H1 (cell line): ENCODE results near the gene PLXND1. TPM values are rescaled to one million over a fixed set of nuclear protein-coding genes. Genes with fewer than 3 reads are reported as not detected.

Experiments
- CBX5 ChIP-seq: fragments of 300-800, 300-1000 bp; sonication (generic); IDR thresholded peaks from 2 replicates; pipeline ENCODE4 v1.7.1; 2016; ENCODE audit warnings: antibody characterized with exemption, low read length, low read depth
- CEBPB ChIP-seq: IDR thresholded peaks from 2 replicates; pipeline ENCODE4 v1.6.1; 2012; ENCODE audit warnings: low read depth, low read length
- CHD2 ChIP-seq: IDR thresholded peaks from 2 replicates; pipeline ENCODE4 v1.6.1; 2012; ENCODE audit warnings: low read length, improper control_type of control experiment
- EP300 ChIP-seq, 2 experiments: IDR thresholded peaks; 1 replicate in 1 of 2; 2 replicates in 1 of 2; pipeline ENCODE4 v1.6.1; 2011 to 2012; ENCODE audit warnings: low read depth in 2 of 2, low read length in 2 of 2, mild to moderate bottlenecking in 2 of 2, borderline replicate concordance in 1 of 2, inconsistent platforms in 1 of 2, moderate library complexity in 1 of 2
- GTF2F1 ChIP-seq: IDR thresholded peaks from 2 replicates; pipeline ENCODE4 v1.6.1; 2012; ENCODE audit warnings: low read depth, low read length, improper control_type of control experiment, borderline replicate concordance
- KDM4A ChIP-seq: IDR thresholded peaks from one replicate; pipeline ENCODE4 v1.7.1; 2012; ENCODE audit warnings: low read depth, mild to moderate bottlenecking, moderate library complexity, low read length, inconsistent platforms; ENCODE audit not compliant: severe bottlenecking
- NANOG ChIP-seq: IDR thresholded peaks from 2 replicates; pipeline ENCODE4 v1.6.1; 2011; ENCODE audit warnings: low read length, low read depth, mild to moderate bottlenecking, inconsistent platforms; ENCODE audit not compliant: insufficient read depth, poor library complexity, severe bottlenecking
- RBBP5 ChIP-seq: IDR thresholded peaks from 2 replicates; pipeline ENCODE4 v1.7.1; 2012; ENCODE audit warnings: low read depth, mild to moderate bottlenecking, inconsistent platforms, low read length, moderate library complexity, borderline replicate concordance
- TAF7 ChIP-seq: optimal IDR thresholded peaks from 2 replicates; pipeline ENCODE3; 2011; ENCODE audit warnings: low read depth, mild to moderate bottlenecking, inconsistent platforms, low read length, moderate library complexity, borderline replicate concordance
- polyA plus RNA-seq, 7 experiments: library from polyadenylated mRNA; depleted of rRNA in 3 of 7; stranded (reverse) in 5 of 7; unstranded in 2 of 7; fragments of >200 nt in 5 of 7; fragments of 200-250 nt in 2 of 7; gene quantifications; 1 replicate in 5 of 7; 2 replicates in 1 of 7; 4 replicates in 1 of 7; pipeline versions ENCODE4 v1.2.1 to v1.2.3, GENCODE V29; 2011 to 2013; ENCODE audit warnings: missing spikeins in 2 of 7, mixed read lengths in 2 of 7
- total RNA-seq: library from RNA; stranded (reverse); fragmentation: NEBNext Ultra II Directional; extraction: Animal tissue kit (Norgen Biotek cat#: 25700); gene quantifications from 2 replicates; pipeline ENCODE4 v1.2.1, GENCODE V29; 2021
- TF ChIP-seq, protein P1 (sequence below): fragments of 300-600 bp; sonication (generic); IDR thresholded peaks from 2 replicates; pipeline ENCODE4 v1.7.1; 2012; ENCODE audit warnings: low read length, moderate library complexity, mild to moderate bottlenecking, inconsistent platforms; ENCODE audit not compliant: insufficient replicate concordance

The PLXND1 gene
- total and polyA plus RNA-seq, 2 of the 8 experiments (the other 6 are each of a cell fraction or from before 2014, with no cell fraction given) = 17.7 to 66.4 TPM

DNA sequence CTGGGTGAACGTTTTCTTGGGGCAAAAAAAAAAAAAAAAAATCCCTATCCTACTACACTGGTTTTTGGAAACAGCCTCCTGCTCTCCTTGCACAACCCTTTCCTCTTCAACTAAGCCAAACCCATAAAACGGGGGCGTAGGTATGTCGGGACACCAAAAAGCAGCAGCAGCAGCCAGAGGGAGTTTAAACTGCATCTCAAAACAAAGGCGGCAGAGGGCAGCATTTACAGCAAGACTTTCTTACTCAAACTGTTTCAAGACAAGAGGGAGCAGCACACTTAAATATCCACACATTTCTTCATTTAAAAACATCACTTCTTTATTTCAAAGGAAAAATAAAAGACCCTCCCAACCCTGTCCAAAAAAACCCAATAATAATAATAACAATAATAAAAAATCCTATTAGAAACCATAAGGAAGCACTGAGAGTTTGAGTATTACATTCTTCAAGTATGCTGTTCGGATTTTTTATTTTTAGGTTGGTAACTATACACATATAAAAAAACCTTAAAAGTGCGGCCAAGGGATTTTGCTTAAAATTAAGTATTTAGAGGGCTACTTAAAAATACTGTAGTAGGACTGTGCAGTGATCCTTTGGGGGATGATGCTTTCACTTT lies 43.9 kb upstream of the PLXND1 start (continued):
- TF ChIP-seq EP300 (IDR thresholded peaks at IDR 0.05; ENCODE audit: borderline replicate concordance in 1 of 2, low read depth in 2 of 2, low read length in 2 of 2) (no peak), GTF2F1 (no peak), TAF7 (no peak), CBX5 (no peak), CHD2 (no peak), KDM4A (no peak), CEBPB (peak; percentile 51; the same call in 1 of the 2 replicates), NANOG (no peak), RBBP5 (no peak)
- TF ChIP-seq, protein P1, sequence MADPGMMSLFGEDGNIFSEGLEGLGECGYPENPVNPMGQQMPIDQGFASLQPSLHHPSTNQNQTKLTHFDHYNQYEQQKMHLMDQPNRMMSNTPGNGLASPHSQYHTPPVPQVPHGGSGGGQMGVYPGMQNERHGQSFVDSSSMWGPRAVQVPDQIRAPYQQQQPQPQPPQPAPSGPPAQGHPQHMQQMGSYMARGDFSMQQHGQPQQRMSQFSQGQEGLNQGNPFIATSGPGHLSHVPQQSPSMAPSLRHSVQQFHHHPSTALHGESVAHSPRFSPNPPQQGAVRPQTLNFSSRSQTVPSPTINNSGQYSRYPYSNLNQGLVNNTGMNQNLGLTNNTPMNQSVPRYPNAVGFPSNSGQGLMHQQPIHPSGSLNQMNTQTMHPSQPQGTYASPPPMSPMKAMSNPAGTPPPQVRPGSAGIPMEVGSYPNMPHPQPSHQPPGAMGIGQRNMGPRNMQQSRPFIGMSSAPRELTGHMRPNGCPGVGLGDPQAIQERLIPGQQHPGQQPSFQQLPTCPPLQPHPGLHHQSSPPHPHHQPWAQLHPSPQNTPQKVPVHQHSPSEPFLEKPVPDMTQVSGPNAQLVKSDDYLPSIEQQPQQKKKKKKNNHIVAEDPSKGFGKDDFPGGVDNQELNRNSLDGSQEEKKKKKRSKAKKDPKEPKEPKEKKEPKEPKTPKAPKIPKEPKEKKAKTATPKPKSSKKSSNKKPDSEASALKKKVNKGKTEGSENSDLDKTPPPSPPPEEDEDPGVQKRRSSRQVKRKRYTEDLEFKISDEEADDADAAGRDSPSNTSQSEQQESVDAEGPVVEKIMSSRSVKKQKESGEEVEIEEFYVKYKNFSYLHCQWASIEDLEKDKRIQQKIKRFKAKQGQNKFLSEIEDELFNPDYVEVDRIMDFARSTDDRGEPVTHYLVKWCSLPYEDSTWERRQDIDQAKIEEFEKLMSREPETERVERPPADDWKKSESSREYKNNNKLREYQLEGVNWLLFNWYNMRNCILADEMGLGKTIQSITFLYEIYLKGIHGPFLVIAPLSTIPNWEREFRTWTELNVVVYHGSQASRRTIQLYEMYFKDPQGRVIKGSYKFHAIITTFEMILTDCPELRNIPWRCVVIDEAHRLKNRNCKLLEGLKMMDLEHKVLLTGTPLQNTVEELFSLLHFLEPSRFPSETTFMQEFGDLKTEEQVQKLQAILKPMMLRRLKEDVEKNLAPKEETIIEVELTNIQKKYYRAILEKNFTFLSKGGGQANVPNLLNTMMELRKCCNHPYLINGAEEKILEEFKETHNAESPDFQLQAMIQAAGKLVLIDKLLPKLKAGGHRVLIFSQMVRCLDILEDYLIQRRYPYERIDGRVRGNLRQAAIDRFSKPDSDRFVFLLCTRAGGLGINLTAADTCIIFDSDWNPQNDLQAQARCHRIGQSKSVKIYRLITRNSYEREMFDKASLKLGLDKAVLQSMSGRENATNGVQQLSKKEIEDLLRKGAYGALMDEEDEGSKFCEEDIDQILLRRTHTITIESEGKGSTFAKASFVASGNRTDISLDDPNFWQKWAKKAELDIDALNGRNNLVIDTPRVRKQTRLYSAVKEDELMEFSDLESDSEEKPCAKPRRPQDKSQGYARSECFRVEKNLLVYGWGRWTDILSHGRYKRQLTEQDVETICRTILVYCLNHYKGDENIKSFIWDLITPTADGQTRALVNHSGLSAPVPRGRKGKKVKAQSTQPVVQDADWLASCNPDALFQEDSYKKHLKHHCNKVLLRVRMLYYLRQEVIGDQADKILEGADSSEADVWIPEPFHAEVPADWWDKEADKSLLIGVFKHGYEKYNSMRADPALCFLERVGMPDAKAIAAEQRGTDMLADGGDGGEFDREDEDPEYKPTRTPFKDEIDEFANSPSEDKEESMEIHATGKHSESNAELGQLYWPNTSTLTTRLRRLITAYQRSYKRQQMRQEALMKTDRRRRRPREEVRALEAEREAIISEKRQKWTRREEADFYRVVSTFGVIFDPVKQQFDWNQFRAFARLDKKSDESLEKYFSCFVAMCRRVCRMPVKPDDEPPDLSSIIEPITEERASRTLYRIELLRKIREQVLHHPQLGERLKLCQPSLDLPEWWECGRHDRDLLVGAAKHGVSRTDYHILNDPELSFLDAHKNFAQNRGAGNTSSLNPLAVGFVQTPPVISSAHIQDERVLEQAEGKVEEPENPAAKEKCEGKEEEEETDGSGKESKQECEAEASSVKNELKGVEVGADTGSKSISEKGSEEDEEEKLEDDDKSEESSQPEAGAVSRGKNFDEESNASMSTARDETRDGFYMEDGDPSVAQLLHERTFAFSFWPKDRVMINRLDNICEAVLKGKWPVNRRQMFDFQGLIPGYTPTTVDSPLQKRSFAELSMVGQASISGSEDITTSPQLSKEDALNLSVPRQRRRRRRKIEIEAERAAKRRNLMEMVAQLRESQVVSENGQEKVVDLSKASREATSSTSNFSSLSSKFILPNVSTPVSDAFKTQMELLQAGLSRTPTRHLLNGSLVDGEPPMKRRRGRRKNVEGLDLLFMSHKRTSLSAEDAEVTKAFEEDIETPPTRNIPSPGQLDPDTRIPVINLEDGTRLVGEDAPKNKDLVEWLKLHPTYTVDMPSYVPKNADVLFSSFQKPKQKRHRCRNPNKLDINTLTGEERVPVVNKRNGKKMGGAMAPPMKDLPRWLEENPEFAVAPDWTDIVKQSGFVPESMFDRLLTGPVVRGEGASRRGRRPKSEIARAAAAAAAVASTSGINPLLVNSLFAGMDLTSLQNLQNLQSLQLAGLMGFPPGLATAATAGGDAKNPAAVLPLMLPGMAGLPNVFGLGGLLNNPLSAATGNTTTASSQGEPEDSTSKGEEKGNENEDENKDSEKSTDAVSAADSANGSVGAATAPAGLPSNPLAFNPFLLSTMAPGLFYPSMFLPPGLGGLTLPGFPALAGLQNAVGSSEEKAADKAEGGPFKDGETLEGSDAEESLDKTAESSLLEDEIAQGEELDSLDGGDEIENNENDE = no peak
